HepG2 (cell line): ENCODE data around the gene DNAJC5. TPM values are rescaled to one million over a fixed set of nuclear protein-coding genes. Genes with fewer than 3 reads are reported as not detected.

ENCODE experiments used
- AGO2 ChIP-seq: fragments of 200-400 bp; formaldehyde crosslinking; optimal IDR thresholded peaks from 2 replicates; pipeline ENCODE3; 2017; ENCODE audit warnings: mild to moderate bottlenecking, low read depth, low read length, moderate library complexity
- DNMT1 ChIP-seq: sonication (generic); formaldehyde crosslinking; IDR thresholded peaks from 2 replicates; pipeline ENCODE4 v1.5.1; 2020; ENCODE audit warnings: mild to moderate bottlenecking, missing genetic modification reagents
- HHEX ChIP-seq: IDR thresholded peaks from 2 replicates; pipeline ENCODE4 v1.6.1; 2016; ENCODE audit warnings: control low read depth
- HOXA7 ChIP-seq: sonication (generic); formaldehyde crosslinking; IDR thresholded peaks from 2 replicates; pipeline ENCODE4 v1.8.1; 2022; ENCODE audit warnings: mild to moderate bottlenecking, missing genetic modification reagents, moderate library complexity
- IKZF4 ChIP-seq: sonication (generic); formaldehyde crosslinking; IDR thresholded peaks from 2 replicates; pipeline ENCODE4 v1.5.1; 2020; ENCODE audit warnings: borderline replicate concordance, mild to moderate bottlenecking, low read depth, missing genetic modification reagents; ENCODE audit errors: not compliant biosample characterization
- KMT2A ChIP-seq: sonication (generic); formaldehyde crosslinking; IDR thresholded peaks from 2 replicates; pipeline ENCODE4 v1.4.0; 2020; ENCODE audit warnings: missing genetic modification reagents
- MAF1 ChIP-seq: sonication (generic); formaldehyde crosslinking; IDR thresholded peaks from 2 replicates; pipeline ENCODE4 v1.5.0; 2020; ENCODE audit warnings: missing genetic modification reagents, borderline replicate concordance
- NFE2L1 ChIP-seq: sonication (generic); formaldehyde crosslinking; IDR thresholded peaks from 2 replicates; pipeline ENCODE4 v1.4.0; 2020; ENCODE audit warnings: missing genetic modification reagents, mild to moderate bottlenecking, borderline replicate concordance
- NKX3-1 ChIP-seq: sonication (generic); formaldehyde crosslinking; IDR thresholded peaks from 2 replicates; pipeline ENCODE4 v1.5.0; 2020; ENCODE audit warnings: missing genetic modification reagents
- PAXIP1 ChIP-seq: sonication (generic); formaldehyde crosslinking; conservative IDR thresholded peaks from 2 replicates; pipeline ENCODE4 v1.4.0; 2020; ENCODE audit warnings: mild to moderate bottlenecking, missing genetic modification reagents, moderate library complexity
- RELA ChIP-seq: sonication (generic); formaldehyde crosslinking; IDR thresholded peaks from 2 replicates; pipeline ENCODE4 v1.4.0; 2020; ENCODE audit warnings: missing genetic modification reagents
- SMAD9 ChIP-seq: sonication (generic); formaldehyde crosslinking; IDR thresholded peaks from 2 replicates; pipeline ENCODE4 v1.5.1; 2020; ENCODE audit warnings: mild to moderate bottlenecking, missing genetic modification reagents
- ZNF12 ChIP-seq: sonication (generic); formaldehyde crosslinking; IDR thresholded peaks from 2 replicates; pipeline ENCODE4 v1.5.0; 2020; ENCODE audit warnings: missing genetic modification reagents
- ZNF20 ChIP-seq: sonication (generic); formaldehyde crosslinking; IDR thresholded peaks from 2 replicates; pipeline ENCODE4 v1.4.0; 2020; ENCODE audit warnings: mild to moderate bottlenecking, moderate library complexity, missing genetic modification reagents
- ZNF333 ChIP-seq: sonication (generic); formaldehyde crosslinking; IDR thresholded peaks from 2 replicates; pipeline ENCODE4 v1.4.0; 2020; ENCODE audit warnings: mild to moderate bottlenecking, missing genetic modification reagents, borderline replicate concordance
- ZNF556 ChIP-seq: sonication (generic); formaldehyde crosslinking; IDR thresholded peaks from 2 replicates; pipeline ENCODE4 v1.4.0; 2020; ENCODE audit warnings: mild to moderate bottlenecking, missing genetic modification reagents, borderline replicate concordance
- polyA plus RNA-seq, 8 experiments: library from polyadenylated mRNA; depleted of rRNA in 3 of 8; stranded (reverse) in 7 of 8; unstranded in 1 of 8; fragments of >200 nt; fragmentation: Illumina TruSeq in 4 of 8; extraction: Trizol in 4 of 8; gene quantifications; 2 replicates each; pipeline versions ENCODE4 v1.2.1 to v1.2.3, GENCODE V29; 2011 to 2016; ENCODE audit warnings: low read depth in 4 of 8, missing spikeins in 1 of 8, mixed read lengths in 1 of 8; ENCODE audit not compliant: insufficient read depth in 1 of 8
- total RNA-seq, 5 experiments: library from RNA; depleted of rRNA; stranded (reverse); fragments of >200 nt; fragmentation: Illumina TruSeq; extraction: Trizol; gene quantifications; 2 replicates each; pipeline ENCODE4 v1.2.3, GENCODE V29; 2016; ENCODE audit warnings: low read depth in 1 of 5
- TF ChIP-seq, protein P1 (sequence below): sonication (generic); formaldehyde crosslinking; IDR thresholded peaks from 2 replicates; pipeline ENCODE4 v1.4.0; 2020; ENCODE audit warnings: missing genetic modification reagents
- TF ChIP-seq, protein P2 (sequence below): IDR thresholded peaks from 2 replicates; pipeline ENCODE4 v1.4.0; 2020; ENCODE audit warnings: mild to moderate bottlenecking, missing genetic modification reagents

The DNAJC5 gene
- total and polyA plus RNA-seq, 2 of the 13 experiments (the other 11 are each of a cell fraction or from before 2014, with no cell fraction given), result 42.8 to 64.5 TPM

GRCh38 chr20:63930971-63931553, 36.1 kb downstream of the DNAJC5 start (continued):
- TF ChIP-seq PAXIP1 (CRISPR knock-in tag) (no peak), ZNF556 (CRISPR knock-in tag) (no peak), AGO2 (peak; percentile 54), SMAD9 (CRISPR knock-in tag) (no peak), IKZF4 (CRISPR knock-in tag) (no peak), HHEX (CRISPR knock-in tag) (no peak), DNMT1 (CRISPR knock-in tag) (0 out of 2 replicates have a peak, but pooled peaks have one; percentile 29), RELA (CRISPR knock-in tag) (no peak), ZNF333 (CRISPR knock-in tag) (no peak), NKX3-1 (CRISPR knock-in tag) (no peak), ZNF12 (CRISPR knock-in tag) (no peak), ZNF20 (CRISPR knock-in tag) (no peak), MAF1 (CRISPR knock-in tag) (no peak), HOXA7 (CRISPR knock-in tag) (0 out of 2 replicates have a peak, but pooled peaks have one; percentile 40), KMT2A (CRISPR knock-in tag) (no peak), NFE2L1 (CRISPR knock-in tag) (0 out of 2 replicates have a peak, but pooled peaks have one; percentile 44)
- TF ChIP-seq, protein P1, sequence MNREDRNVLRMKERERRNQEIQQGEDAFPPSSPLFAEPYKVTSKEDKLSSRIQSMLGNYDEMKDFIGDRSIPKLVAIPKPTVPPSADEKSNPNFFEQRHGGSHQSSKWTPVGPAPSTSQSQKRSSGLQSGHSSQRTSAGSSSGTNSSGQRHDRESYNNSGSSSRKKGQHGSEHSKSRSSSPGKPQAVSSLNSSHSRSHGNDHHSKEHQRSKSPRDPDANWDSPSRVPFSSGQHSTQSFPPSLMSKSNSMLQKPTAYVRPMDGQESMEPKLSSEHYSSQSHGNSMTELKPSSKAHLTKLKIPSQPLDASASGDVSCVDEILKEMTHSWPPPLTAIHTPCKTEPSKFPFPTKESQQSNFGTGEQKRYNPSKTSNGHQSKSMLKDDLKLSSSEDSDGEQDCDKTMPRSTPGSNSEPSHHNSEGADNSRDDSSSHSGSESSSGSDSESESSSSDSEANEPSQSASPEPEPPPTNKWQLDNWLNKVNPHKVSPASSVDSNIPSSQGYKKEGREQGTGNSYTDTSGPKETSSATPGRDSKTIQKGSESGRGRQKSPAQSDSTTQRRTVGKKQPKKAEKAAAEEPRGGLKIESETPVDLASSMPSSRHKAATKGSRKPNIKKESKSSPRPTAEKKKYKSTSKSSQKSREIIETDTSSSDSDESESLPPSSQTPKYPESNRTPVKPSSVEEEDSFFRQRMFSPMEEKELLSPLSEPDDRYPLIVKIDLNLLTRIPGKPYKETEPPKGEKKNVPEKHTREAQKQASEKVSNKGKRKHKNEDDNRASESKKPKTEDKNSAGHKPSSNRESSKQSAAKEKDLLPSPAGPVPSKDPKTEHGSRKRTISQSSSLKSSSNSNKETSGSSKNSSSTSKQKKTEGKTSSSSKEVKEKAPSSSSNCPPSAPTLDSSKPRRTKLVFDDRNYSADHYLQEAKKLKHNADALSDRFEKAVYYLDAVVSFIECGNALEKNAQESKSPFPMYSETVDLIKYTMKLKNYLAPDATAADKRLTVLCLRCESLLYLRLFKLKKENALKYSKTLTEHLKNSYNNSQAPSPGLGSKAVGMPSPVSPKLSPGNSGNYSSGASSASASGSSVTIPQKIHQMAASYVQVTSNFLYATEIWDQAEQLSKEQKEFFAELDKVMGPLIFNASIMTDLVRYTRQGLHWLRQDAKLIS (CRISPR knock-in tag), result no peak
- TF ChIP-seq, protein P2, sequence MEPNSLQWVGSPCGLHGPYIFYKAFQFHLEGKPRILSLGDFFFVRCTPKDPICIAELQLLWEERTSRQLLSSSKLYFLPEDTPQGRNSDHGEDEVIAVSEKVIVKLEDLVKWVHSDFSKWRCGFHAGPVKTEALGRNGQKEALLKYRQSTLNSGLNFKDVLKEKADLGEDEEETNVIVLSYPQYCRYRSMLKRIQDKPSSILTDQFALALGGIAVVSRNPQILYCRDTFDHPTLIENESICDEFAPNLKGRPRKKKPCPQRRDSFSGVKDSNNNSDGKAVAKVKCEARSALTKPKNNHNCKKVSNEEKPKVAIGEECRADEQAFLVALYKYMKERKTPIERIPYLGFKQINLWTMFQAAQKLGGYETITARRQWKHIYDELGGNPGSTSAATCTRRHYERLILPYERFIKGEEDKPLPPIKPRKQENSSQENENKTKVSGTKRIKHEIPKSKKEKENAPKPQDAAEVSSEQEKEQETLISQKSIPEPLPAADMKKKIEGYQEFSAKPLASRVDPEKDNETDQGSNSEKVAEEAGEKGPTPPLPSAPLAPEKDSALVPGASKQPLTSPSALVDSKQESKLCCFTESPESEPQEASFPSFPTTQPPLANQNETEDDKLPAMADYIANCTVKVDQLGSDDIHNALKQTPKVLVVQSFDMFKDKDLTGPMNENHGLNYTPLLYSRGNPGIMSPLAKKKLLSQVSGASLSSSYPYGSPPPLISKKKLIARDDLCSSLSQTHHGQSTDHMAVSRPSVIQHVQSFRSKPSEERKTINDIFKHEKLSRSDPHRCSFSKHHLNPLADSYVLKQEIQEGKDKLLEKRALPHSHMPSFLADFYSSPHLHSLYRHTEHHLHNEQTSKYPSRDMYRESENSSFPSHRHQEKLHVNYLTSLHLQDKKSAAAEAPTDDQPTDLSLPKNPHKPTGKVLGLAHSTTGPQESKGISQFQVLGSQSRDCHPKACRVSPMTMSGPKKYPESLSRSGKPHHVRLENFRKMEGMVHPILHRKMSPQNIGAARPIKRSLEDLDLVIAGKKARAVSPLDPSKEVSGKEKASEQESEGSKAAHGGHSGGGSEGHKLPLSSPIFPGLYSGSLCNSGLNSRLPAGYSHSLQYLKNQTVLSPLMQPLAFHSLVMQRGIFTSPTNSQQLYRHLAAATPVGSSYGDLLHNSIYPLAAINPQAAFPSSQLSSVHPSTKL (CRISPR knock-in tag), result no peak
